HepG2 (cell line): Measurements from ENCODE around the gene HRH3. TPM values are rescaled to one million over a fixed set of nuclear protein-coding genes. Genes with fewer than 3 reads are reported as not detected.

ENCODE experiments used
- ATAC-seq: fragments of 200-7000 bp; cut with Tn5 transposase; 3 replicates; pipeline ENCODE4 v1.9.1; 2020; ENCODE audit warnings: mild to moderate bottlenecking, moderate library complexity
- BruUV-seq: library from RNA; stranded (reverse); fragments of 400-500 nt; replicated peaks from 2 replicates; lab custom pipeline; 2021; lab: Mats Ljungman, UMichigan
- CTCF ChIA-PET: fragments of 300-600 bp; formaldehyde crosslinking; extraction: SDS; loops from one replicate; lab custom pipeline; 2021; ENCODE audit warnings: low total read pairs, inconsistent platforms, low intra/inter-chr PET ratio; lab: Yijun Ruan, JAX
- POLR2A ChIA-PET: fragments of 350-600 bp; sonication (Branson Sonifier 250); formaldehyde crosslinking; loops from one replicate; lab custom pipeline; 2020; ENCODE audit warnings: antibody characterized with exemption, inconsistent platforms; lab: Yijun Ruan, JAX
- DNase-seq: peaks from one replicate; pipeline ENCODE4 v3.0.0-alpha.2; 2015; ENCODE audit warnings: low spot score
- FAIRE-seq: peaks from 3 replicates; lab custom pipeline; 2011; peaks lifted over from hg19 to GRCh38; lab: Jason Lieb, UNC
- H2AFZ ChIP-seq: one replicate; pipeline ENCODE4 v1.6.1; 2011; ENCODE audit warnings: low read length, inconsistent platforms
- H3K27ac ChIP-seq: fragments of 300-600 bp; 3 replicates; pipeline ENCODE4 v1.8.0; 2011; ENCODE audit warnings: mixed run types, mild to moderate bottlenecking, mixed read lengths, low read length, inconsistent platforms; ENCODE audit not compliant: insufficient read depth; ENCODE audit errors: extremely low read length
- H3K27me3 ChIP-seq, 2 experiments: fragments of 200-600 bp in 1 of 2; 2 replicates in 1 of 2; 3 replicates in 1 of 2; pipeline versions ENCODE4 v1.6.0 to v1.8.0; 2011; ENCODE audit warnings: low read length in 2 of 2, mild to moderate bottlenecking in 2 of 2, moderate library complexity in 2 of 2, inconsistent platforms in 1 of 2; ENCODE audit not compliant: insufficient read depth in 2 of 2, control insufficient read depth in 1 of 2
- H3K36me3 ChIP-seq, 2 experiments: fragments of 200-600 bp in 1 of 2; replicated peaks in 1 of 2; 2 replicates in 1 of 2; 3 replicates in 1 of 2; pipeline versions ENCODE4 v1.5.1 to v1.8.0; 2011; ENCODE audit warnings: low read length in 2 of 2, inconsistent platforms in 1 of 2; ENCODE audit not compliant: insufficient read depth in 2 of 2, control insufficient read depth in 1 of 2
- H3K4me1 ChIP-seq: 2 replicates; pipeline ENCODE4 v1.5.1; 2012; ENCODE audit warnings: low read length, inconsistent platforms; ENCODE audit not compliant: insufficient read depth
- H3K4me2 ChIP-seq: 2 replicates; pipeline ENCODE4 v1.6.0; 2011; ENCODE audit warnings: low read depth, low read length, inconsistent platforms
- H3K4me3 ChIP-seq, 3 experiments: fragments of 200-600 bp in 1 of 3; sonication (generic), shearing (Covaris generic) in 1 of 3; replicated peaks in 1 of 3; 2 replicates each; pipeline ENCODE4 v1.5.1; 2011 to 2016; ENCODE audit warnings: low read length in 3 of 3, inconsistent platforms in 2 of 3, low read depth in 2 of 3, mild to moderate bottlenecking in 2 of 3, control low read depth in 1 of 3, mixed read lengths in 1 of 3; ENCODE audit not compliant: insufficient read depth in 1 of 3
- H3K79me2 ChIP-seq: one replicate; pipeline ENCODE4 v1.6.1; 2011; ENCODE audit warnings: low read length, inconsistent platforms; ENCODE audit not compliant: insufficient read depth
- H3K9ac ChIP-seq: 2 replicates; pipeline ENCODE4 v1.6.0; 2011; ENCODE audit warnings: mild to moderate bottlenecking, low read depth, low read length, inconsistent platforms; ENCODE audit not compliant: insufficient read depth
- H3K9me3 ChIP-seq: 2 replicates; pipeline ENCODE4 v1.5.1; 2012; ENCODE audit warnings: mild to moderate bottlenecking, low read length
- H4K20me1 ChIP-seq: 2 replicates; pipeline ENCODE4 v1.6.0; 2011; ENCODE audit warnings: inconsistent platforms, mild to moderate bottlenecking, low read length, moderate library complexity; ENCODE audit not compliant: insufficient read depth
- AGO2 ChIP-seq: fragments of 200-400 bp; formaldehyde crosslinking; optimal IDR thresholded peaks from 2 replicates; pipeline ENCODE3; 2017; ENCODE audit warnings: mild to moderate bottlenecking, low read depth, low read length, moderate library complexity
- ARNTL ChIP-seq: sonication (generic); formaldehyde crosslinking; IDR thresholded peaks from 2 replicates; pipeline ENCODE4 v1.4.0; 2020; ENCODE audit warnings: mild to moderate bottlenecking, missing genetic modification reagents
- CAMTA2 ChIP-seq: sonication (generic); formaldehyde crosslinking; IDR thresholded peaks from 2 replicates; pipeline ENCODE4 v1.4.0; 2020; ENCODE audit warnings: mild to moderate bottlenecking, missing genetic modification reagents, borderline replicate concordance
- CC2D1A ChIP-seq: sonication (generic); formaldehyde crosslinking; IDR thresholded peaks from 2 replicates; pipeline ENCODE4 v1.8.1; 2023; ENCODE audit warnings: mild to moderate bottlenecking, missing genetic modification reagents
- CEBPZ ChIP-seq: IDR thresholded peaks from 2 replicates; pipeline ENCODE4 v1.6.1; 2012; ENCODE audit warnings: low read length, improper control_type of control experiment
- EED ChIP-seq: sonication (generic); formaldehyde crosslinking; IDR thresholded peaks from 2 replicates; pipeline ENCODE4 v1.5.0; 2020; ENCODE audit warnings: mild to moderate bottlenecking, missing genetic modification reagents
- FIP1L1 ChIP-seq: fragments of 200-400 bp; formaldehyde crosslinking; IDR thresholded peaks from 2 replicates; pipeline ENCODE4 v1.6.1; 2018; ENCODE audit warnings: low read depth, mild to moderate bottlenecking, low read length, moderate library complexity, borderline replicate concordance; ENCODE audit not compliant: insufficient read depth
- FOXJ3 ChIP-seq: sonication (generic); formaldehyde crosslinking; IDR thresholded peaks from 2 replicates; pipeline ENCODE4 v1.4.0; 2020; ENCODE audit warnings: missing genetic modification reagents, mild to moderate bottlenecking, borderline replicate concordance
- GTF2F1 ChIP-seq: fragments of 150-350 bp; IDR thresholded peaks from 2 replicates; pipeline ENCODE4 v1.6.1; 2014; ENCODE audit warnings: low read length
- HIVEP1 ChIP-seq: sonication (generic); formaldehyde crosslinking; IDR thresholded peaks from 2 replicates; pipeline ENCODE4 v1.4.0; 2020; ENCODE audit warnings: mild to moderate bottlenecking, missing genetic modification reagents
- KDM4B ChIP-seq: sonication (generic); formaldehyde crosslinking; IDR thresholded peaks from 2 replicates; pipeline ENCODE4 v1.4.0; 2020; ENCODE audit warnings: missing genetic modification reagents
- KDM5B ChIP-seq: sonication (generic); formaldehyde crosslinking; IDR thresholded peaks from 2 replicates; pipeline ENCODE4 v1.4.0; 2020; ENCODE audit warnings: missing genetic modification reagents, mild to moderate bottlenecking, borderline replicate concordance
- RARA ChIP-seq: IDR thresholded peaks from 2 replicates; pipeline ENCODE4 v1.6.1; 2016; ENCODE audit warnings: missing genetic modification reagents, missing compliant biosample characterization
- SP2 ChIP-seq: sonication (generic); formaldehyde crosslinking; IDR thresholded peaks from 2 replicates; pipeline ENCODE4 v1.5.1; 2020; ENCODE audit warnings: mild to moderate bottlenecking, missing genetic modification reagents
- TARDBP ChIP-seq: sonication (generic); formaldehyde crosslinking; IDR thresholded peaks from 2 replicates; pipeline ENCODE4 v1.8.0; 2022; ENCODE audit warnings: mild to moderate bottlenecking, missing genetic modification reagents
- TFAP4 ChIP-seq: sonication (generic); IDR thresholded peaks from 2 replicates; pipeline ENCODE4 v1.6.1; 2016; ENCODE audit warnings: low read depth, borderline replicate concordance
- XRCC5 ChIP-seq: fragments of 200-400 bp; formaldehyde crosslinking; optimal IDR thresholded peaks from 2 replicates; pipeline ENCODE3; 2017; ENCODE audit warnings: mild to moderate bottlenecking, low read length
- ZBTB38 ChIP-seq: sonication (generic); formaldehyde crosslinking; IDR thresholded peaks from 2 replicates; pipeline ENCODE4 v1.5.1; 2020; ENCODE audit warnings: mild to moderate bottlenecking, missing genetic modification reagents
- ZBTB8A ChIP-seq: sonication (generic); formaldehyde crosslinking; IDR thresholded peaks from 2 replicates; pipeline ENCODE4 v1.4.0; 2020; ENCODE audit warnings: mild to moderate bottlenecking, low read depth, missing genetic modification reagents, borderline replicate concordance
- ZNF354B ChIP-seq: sonication (generic); formaldehyde crosslinking; IDR thresholded peaks from 2 replicates; pipeline ENCODE4 v1.8.0; 2022; ENCODE audit warnings: mild to moderate bottlenecking, missing genetic modification reagents
- ZNF747 ChIP-seq: sonication (generic); formaldehyde crosslinking; IDR thresholded peaks from 2 replicates; pipeline ENCODE4 v1.8.1; 2023; ENCODE audit warnings: missing genetic modification reagents, mild to moderate bottlenecking, borderline replicate concordance
- WGBS: methylation state at CpG from one replicate; pipeline ENCODE4 v1.1.6; 2017; ENCODE audit warnings: low lambda C conversion rate; 5-methylcytosine and 5-hydroxymethylcytosine counted together
- in situ Hi-C: cut with HindIII; loops from 2 replicates; pipeline ENCODE4 v1.10.0; 2017; ENCODE audit warnings: low pct_unique_long_range_greater_than_20kb; ENCODE audit not compliant: extremely low pct_ligation_motif_present
- intact Hi-C: fragments of 100-400 bp; cut with micrococcal nuclease; formaldehyde crosslinking; loops from one replicate; pipeline ENCODE4 v1.10.0; 2022; ENCODE audit not compliant: unreplicated experiment
- polyA plus RNA-seq, 8 experiments: library from polyadenylated mRNA; depleted of rRNA in 3 of 8; stranded (reverse) in 7 of 8; unstranded in 1 of 8; fragments of >200 nt; fragmentation: Illumina TruSeq in 4 of 8; extraction: Trizol in 4 of 8; gene quantifications; 2 replicates each; pipeline versions ENCODE4 v1.2.1 to v1.2.3, GENCODE V29; 2011 to 2016; ENCODE audit warnings: low read depth in 4 of 8, missing spikeins in 1 of 8, mixed read lengths in 1 of 8; ENCODE audit not compliant: insufficient read depth in 1 of 8
- total RNA-seq, 5 experiments: library from RNA; depleted of rRNA; stranded (reverse); fragments of >200 nt; fragmentation: Illumina TruSeq; extraction: Trizol; gene quantifications; 2 replicates each; pipeline ENCODE4 v1.2.3, GENCODE V29; 2016; ENCODE audit warnings: low read depth in 1 of 5

Gene HRH3
- total and polyA plus RNA-seq, 2 of the 13 experiments (the other 11 are each of a cell fraction or from before 2014, with no cell fraction given): 0.18 TPM; not detected in 1

GRCh38 chr20:62201173-62202082 is 18.6 kb downstream of the HRH3 start:
- intact Hi-C loops (no loop called here), in situ Hi-C loops (no loop called here)
- Histone ChIP-seq H3K9ac (no peak overlapping the region), H3K9me3 (no peaks in the 10 kb centered on the region), H3K79me2 (no peaks in the 10 kb centered on the region), H3K4me1 (no peaks in the 10 kb centered on the region), H3K27ac (no peak overlapping the region), H4K20me1 (no peaks in the 10 kb centered on the region), H3K27me3 (no peaks in the 10 kb centered on the region), H3K4me3 (no peak overlapping the region), H3K36me3 (peaks cover 30 to 49% of the 10 kb centered on the region in 2 experiments), H2AFZ (no peak overlapping the region), H3K4me2 (no peak overlapping the region)
- FAIRE-seq: no peak
- BruUV-seq: no TSS peak
- WGBS: 96% methylated on average over 29 of the region's 38 CpGs
- no peak for DNase-seq
- POLR2A ChIA-PET: interaction anchor here (1.5 kb wide), 1 partner anchor 14 kb away, joined by 4 read pairs; no protein-coding TSS in a partner anchor
- ATAC-seq: no peak
- CTCF ChIA-PET: no interaction called here
- TF ChIP-seq CC2D1A (CRISPR knock-in tag): no peak
- TF ChIP-seq TFAP4: no peak
- no peak for TF ChIP-seq KDM4B (CRISPR knock-in tag)
- TF ChIP-seq HIVEP1: 0 out of 2 replicates have a peak, but pooled peaks have one; percentile 15
- TF ChIP-seq CEBPZ: no peak
- no peak for TF ChIP-seq XRCC5
- TF ChIP-seq FOXJ3 (CRISPR knock-in tag): no peak
- no peak for TF ChIP-seq CAMTA2 (CRISPR knock-in tag)
- TF ChIP-seq FIP1L1: no peak
- TF ChIP-seq TARDBP: no peak
- no peak for TF ChIP-seq ZBTB8A
- no peak for TF ChIP-seq GTF2F1
- 0 out of 2 replicates have a peak, but pooled peaks have one; percentile 23 for TF ChIP-seq ZBTB38 (CRISPR knock-in tag)
- TF ChIP-seq KDM5B: 0 out of 2 replicates have a peak, but pooled peaks have one; percentile 28
- TF ChIP-seq RARA (CRISPR knock-in tag): no peak
- TF ChIP-seq ZNF354B (CRISPR knock-in tag): no peak
- TF ChIP-seq AGO2: peak; percentile 66
- TF ChIP-seq SP2 (CRISPR knock-in tag): no peak
- TF ChIP-seq EED (CRISPR knock-in tag): no peak
- no peak for TF ChIP-seq ZNF747 (CRISPR knock-in tag)
- no peak for TF ChIP-seq ARNTL (CRISPR knock-in tag)
